RPMI7951 (cell line): ENCODE measurements around the gene EHMT1. TPM values are rescaled to one million over a fixed set of nuclear protein-coding genes. Genes with fewer than 3 reads are reported as not detected.
"Not testable (repeated sequence)": the region's sequence is repeated elsewhere in the genome, so short reads cannot be mapped to it uniquely, and the experiment has no call there.

Source experiments
- DNase-seq: peaks from one replicate; pipeline ENCODE4 v3.0.0-alpha.2; 2012; ENCODE audit warnings: low read depth
- total RNA-seq: library from RNA; depleted of rRNA; stranded (reverse); fragments of >200 nt; shearing (Covaris generic); gene quantifications from 2 replicates; pipeline ENCODE4 v1.2.3, GENCODE V29; 2014

EHMT1 gene
- total RNA-seq, 1 experiment from 2014 or later = 11.5 TPM

DNA sequence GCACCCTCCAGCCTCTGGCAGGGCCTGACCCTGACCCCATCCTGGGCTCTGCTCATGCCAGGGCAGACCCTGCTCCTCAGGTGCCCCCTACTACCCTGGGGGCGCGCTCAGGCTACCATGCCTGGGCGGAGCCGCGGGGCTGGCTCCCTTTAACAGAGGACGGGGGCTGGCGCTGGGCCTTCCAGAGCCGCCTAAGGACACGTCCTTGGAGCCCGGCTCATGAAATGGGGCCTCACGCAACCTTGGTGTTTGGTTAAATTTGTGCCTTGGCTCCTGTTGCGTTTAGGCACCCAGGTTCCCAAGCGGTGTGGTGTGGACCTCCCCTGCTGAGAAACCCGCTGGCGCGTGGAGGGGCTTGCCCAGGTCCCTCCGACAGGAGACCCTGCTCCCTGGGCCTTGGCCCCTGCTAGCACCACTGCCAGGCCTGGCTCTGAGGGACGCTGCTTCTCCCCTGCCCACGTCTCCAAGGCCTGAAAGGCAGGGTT is 3.4 kb upstream of the EHMT1 start:
- DNase-seq = no peak

DNA sequence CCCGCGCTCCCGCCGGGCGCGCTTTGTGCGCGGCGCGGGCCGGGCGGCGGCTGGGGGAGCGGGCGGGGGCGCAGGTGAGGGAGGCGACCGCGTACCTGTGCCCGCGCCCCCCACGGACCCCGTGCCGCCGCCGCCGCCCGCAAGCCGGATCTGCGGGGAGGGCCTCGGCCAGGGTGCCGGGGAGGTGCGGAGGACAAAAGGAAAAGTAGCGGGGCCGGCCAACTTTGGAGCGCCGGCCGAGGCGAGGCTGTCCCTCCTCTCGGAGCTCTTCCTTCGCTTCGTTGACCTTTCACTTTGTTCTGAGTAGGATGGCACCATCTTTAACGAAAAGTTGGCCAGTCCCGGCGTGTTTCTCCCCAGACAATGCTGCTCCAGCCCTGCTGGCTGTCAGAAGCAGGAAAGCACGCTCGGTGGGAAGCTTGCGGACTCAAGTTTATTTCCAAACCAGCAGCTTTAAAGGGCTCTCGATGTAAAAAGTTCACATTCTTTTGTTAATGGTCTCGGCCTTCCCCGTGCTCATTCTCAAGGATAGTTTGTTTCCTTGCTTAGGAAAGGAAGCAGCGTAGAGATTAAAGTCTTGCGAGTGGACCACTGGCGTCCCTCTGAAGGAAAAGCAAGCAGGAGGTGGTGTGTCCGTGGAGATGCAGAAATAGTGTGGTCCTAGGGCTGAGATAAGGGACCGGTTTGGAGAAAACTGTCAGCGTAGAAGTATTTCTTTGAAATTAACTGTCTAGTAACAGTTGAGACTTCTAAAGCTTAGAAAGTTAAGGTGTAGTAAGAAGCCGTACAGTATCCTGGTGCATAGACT is 639 bp downstream of the EHMT1 start:
- peak; percentile 46 for DNase-seq

- DNase-seq = no peak
Observed at GRCh38 chr9:137620048-137620405, 1.2 kb downstream of the EHMT1 start.

GRCh38 chr9:137620581-137620980 is 1.8 kb downstream of the EHMT1 start:
- no peak for DNase-seq

GRCh38 chr9:137621131-137621757 is 2.4 kb downstream of the EHMT1 start:
- no peak for DNase-seq

DNA sequence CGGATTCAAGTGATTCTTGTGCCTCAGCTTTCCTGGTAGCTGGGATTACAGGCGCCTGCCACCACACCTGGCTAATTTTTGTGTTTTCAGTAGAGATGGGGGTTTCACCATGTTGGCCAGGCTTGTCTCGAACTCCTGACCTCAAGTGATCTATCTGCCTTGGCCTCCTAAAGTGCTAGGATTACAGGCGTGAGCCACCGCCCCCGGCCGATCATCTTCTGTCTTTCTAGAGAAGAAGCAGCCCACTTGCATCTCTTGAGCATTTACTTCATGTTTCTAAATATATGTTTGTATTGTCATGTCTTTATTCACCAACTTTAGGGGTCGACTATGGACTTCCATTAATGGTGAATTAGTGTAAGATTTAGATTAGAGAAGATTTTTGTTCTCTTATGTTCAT is 3.4 kb downstream of the EHMT1 start:
- not testable (repeated sequence) for DNase-seq

GRCh38 chr9:137626464-137626863 is 7.7 kb downstream of the EHMT1 start:
- DNase-seq = no peak

DNA sequence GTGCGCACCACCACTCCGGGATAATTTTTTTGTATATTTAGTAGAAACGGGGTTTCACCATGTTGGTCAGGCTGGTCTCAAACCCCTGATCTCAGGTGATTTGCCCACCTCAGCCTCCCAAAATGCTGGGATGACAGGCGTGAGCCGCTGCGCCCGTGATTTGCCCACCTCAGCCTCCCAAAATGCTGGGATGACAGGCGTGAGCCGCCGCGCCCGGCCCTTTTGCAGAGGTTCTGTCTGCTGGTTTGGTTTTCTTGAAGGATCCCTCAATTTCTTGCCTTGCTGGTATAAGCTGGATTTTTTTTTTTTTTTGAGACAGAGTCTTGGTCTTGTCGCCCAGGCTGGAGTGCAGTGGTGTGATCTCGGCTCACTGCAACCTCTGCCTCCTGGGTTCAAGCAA is 8.6 kb downstream of the EHMT1 start:
- not testable (repeated sequence) for DNase-seq

- DNase-seq = no peak
Observed at GRCh38 chr9:137630126-137630525, 11.3 kb downstream of the EHMT1 start.

DNA sequence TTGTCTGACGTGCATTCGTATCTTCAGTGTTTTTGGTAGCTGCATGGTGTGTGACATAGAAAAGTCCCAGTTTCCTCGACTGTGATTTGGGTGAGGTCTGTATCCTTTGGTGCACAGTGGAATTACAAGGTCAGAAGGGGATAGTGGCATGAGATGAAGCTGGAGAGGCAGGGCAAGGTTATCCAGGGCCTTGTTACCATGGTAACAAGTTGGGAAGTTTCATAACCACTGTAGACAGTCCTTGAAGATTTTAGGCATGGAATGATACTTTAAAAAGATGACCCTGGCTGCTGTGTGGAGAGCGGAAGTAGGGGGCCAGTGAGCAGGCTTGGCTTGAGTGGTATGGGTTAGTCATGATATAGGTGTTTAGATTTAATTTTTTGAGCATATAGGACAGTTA is 11.9 kb downstream of the EHMT1 start:
- no peak for DNase-seq

DNA sequence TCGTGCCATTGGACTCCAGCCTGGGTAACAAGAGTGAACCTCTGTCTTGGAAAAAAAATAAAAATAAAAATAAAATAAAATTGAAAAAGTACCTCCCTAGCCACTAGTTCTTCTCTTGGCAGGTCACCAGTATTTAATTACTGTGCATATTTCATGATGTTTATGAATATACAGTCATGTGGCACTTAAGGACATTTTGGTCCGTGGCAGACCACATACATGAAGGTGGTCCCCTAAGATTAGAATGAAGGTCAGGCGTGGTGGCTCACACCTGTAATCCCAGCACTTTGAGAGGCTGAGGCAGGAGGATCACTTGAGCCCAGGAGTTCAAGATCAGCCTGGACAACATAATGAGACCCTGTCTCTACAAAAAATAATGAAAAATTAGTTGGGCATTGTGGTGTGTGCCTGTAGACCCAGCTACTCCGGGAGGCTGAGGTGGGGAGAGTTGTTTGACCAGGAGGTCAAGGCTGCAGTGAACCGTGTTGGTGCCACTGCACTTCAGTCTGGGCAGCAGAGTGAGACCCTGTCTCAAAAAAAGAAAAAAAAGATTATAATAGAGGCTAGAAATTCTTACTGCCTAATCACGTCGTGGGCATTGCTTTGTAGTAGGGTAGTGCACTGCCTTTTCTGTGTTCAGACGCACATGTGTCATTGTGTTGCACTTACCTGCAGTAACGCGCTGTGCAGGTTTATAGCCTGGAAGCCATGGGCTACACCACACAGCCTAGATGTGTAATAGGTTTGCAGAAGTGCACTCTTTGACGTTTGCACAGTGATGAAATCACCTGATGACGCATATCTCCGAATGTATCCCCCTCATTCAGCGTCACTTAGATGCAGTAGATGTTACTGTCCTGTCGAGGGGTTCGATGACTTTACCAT is 12.8 kb downstream of the EHMT1 start:
- DNase-seq = no peak

DNA sequence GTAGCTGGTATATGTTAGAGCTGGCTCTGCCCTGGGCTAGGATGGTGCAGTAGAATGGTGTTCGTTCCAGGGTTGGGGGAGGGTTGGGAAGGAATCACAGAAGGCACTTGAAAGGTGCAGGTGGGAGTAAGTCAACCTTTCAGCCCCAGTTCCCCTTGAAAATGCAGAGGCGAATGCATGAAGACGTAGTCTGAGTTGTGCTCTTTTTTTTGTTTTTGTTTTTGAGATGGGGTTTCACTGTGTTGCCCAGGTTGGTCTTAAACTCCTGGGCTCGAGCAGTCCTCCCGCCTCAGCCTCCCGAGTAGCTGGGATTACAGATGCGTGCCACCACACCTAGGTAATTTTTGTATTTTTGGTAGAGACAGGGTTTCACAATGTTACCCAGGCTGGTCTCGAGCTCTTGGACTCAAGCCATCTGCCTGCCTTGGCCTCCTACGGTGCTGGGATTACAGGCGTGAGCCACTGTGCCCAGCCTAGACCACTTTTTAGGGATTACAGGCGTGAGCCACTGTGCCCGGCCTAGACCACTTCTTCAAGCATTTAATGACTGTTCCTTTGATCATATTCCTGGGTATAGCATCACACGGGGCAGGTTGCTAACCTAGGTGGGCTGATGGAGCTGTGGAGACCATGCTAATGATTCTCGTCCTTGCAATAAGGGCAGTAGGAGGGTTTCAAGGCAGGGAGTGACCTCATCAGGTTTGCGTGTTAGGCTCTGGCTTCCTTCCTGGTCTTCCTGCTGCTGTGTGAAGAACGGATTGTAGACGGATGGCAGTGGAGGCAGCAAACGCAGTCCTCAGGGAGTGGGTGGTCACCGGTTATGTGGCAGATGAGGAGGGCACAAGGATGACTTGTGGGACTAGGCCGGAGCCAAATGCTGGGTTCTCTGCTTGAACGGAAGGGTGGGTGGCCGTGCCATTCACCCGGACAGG is 13.7 kb downstream of the EHMT1 start:
- DNase-seq = no peak

DNA sequence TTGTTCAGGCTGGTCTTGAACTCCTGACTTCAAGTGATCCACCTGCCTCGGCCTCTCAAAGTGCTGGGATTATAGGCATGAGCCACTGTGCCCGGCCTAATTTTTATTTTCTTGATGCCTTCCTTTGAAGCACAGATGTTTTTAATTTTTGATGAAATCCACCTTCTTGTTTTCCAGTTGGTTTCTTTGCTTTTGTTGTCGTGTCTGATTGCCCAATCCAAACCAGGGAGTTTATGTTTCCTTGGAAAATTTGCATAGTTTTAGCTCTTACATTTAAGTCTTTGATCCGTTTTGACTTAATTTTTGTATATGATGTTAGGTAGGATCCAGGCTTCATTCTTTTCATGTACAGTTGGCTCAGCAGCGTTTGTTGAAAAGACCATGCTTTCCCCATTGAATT is 15.2 kb downstream of the EHMT1 start:
- DNase-seq = no peak

GRCh38 chr9:137638680-137639079 is 19.9 kb downstream of the EHMT1 start:
- no peak for DNase-seq

GRCh38 chr9:137639303-137640051 is 20.7 kb downstream of the EHMT1 start:
- DNase-seq = peak; percentile 4

GRCh38 chr9:137640862-137641261 is 22.1 kb downstream of the EHMT1 start:
- no peak for DNase-seq

GRCh38 chr9:137642118-137642601 is 23.4 kb downstream of the EHMT1 start:
- DNase-seq = no peak

GRCh38 chr9:137642892-137643291 is 24.1 kb downstream of the EHMT1 start:
- DNase-seq = no peak

DNA sequence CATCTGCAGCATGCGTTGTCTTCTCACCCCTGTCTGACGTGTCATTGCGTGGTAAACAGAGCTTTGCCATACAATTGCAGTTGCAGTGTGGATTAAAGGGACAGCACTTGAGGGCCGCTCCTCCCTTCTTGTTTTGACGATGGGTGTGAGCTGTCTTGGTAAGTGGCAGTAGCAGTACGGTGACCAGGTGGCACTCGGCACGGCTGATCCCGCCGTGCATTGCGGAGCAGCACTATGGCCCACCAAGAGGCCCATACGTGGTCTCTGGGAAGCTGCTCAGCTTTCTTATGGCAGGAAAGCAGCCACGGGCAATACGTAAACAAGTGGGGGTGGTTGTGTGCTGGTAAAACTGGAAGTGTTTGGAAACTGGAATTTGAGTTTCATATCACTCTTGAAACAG is 25.1 kb downstream of the EHMT1 start:
- DNase-seq = no peak

DNA sequence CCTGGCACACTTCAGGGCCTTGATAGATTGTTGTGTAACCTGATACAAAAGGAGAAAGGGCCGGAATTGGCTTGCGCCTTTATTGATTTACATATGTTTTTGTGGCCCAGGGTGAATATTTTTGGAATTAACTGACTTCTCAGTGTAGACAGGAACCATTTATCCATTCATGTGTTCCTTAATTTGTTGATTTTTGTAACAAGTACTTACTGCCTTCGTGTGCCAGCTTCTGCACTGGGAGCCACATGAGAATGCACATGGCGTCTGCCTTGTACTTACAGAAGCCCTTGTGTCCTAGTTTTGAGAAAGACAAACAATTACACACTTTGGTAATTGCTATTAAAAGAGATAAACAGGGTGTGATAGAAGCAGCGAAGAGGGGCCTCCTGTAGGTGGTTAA is 26.4 kb downstream of the EHMT1 start:
- DNase-seq = no peak
